Measurements from ENCODE around the gene AQP6. TPM values are rescaled to one million over a fixed set of nuclear protein-coding genes. Genes with fewer than 3 reads are reported as not detected.

Gene AQP6
- total and polyA plus RNA-seq, 10 of the 15 experiments (the other 5 are each of a cell fraction or from before 2014, with no cell fraction given), result not detected

GRCh38 chr12:49942921-49943624 lies 29.7 kb upstream of the AQP6 start:
- in situ Hi-C loops (cut with MboI) (no loop called here), intact Hi-C loops (cut with micrococcal nuclease; ENCODE audit: unreplicated experiment) (no loop called here)
- Histone ChIP-seq H3K27ac (ENCODE audit: control insufficient read depth, insufficient read depth) (no peak overlapping the region), H3K4me2 (ENCODE audit: control insufficient read depth, insufficient read depth) (no peak overlapping the region), H2AFZ (ENCODE audit: control insufficient read depth, low read depth, low read length) (no peak overlapping the region), H3K79me2 (ENCODE audit: control insufficient read depth, insufficient read depth, low read length) (no peaks in the 10 kb centered on the region), H3K36me3 (ENCODE audit: control insufficient read depth in 2 of 2, insufficient read depth in 2 of 2, low read length in 1 of 2) (no peaks in the 10 kb centered on the region), H4K20me1 (ENCODE audit: control insufficient read depth, insufficient read depth) (no peaks in the 10 kb centered on the region), H3K27me3 (replicated peaks in 1 of 2; ENCODE audit: control insufficient read depth in 2 of 2, insufficient read depth in 2 of 2, low read length in 1 of 2) (no peaks in the 10 kb centered on the region; a peak in 1 of 4 replicates), H3K4me3 (no peak overlapping the region), H3K9ac (ENCODE audit: control insufficient read depth, insufficient read depth, low read length) (no peak overlapping the region), H3K4me1 (ENCODE audit: control insufficient read depth, insufficient read depth, low read length) (no peaks in the 10 kb centered on the region), H3K9me3 (replicated peaks; ENCODE audit: control insufficient read depth, insufficient read depth, low read length) (no peaks in the 10 kb centered on the region)
- POLR2A ChIA-PET, result interaction anchor here (0.5 kb wide), 1 partner anchor 721 kb away, joined by 7 read pairs; no protein-coding TSS in a partner anchor
- CTCF ChIA-PET, result interaction anchor here (1.0 to 2.0 kb wide), 5 partner anchors 11 to 75 kb away, joined by 3 to 8 read pairs (median 3); no protein-coding TSS in a partner anchor
- TF ChIP-seq SMARCA5 (IDR thresholded peaks at IDR 0.05) (no peak), POLR2A (IDR thresholded peaks at IDR 0.05; ENCODE audit: low read depth, low read length) (no peak), ZNF24 (IDR thresholded peaks at IDR 0.05) (no peak), RELA (IDR thresholded peaks at IDR 0.05; ENCODE audit: borderline replicate concordance, partially characterized antibody) (no peak), JUNB (IDR thresholded peaks at IDR 0.05) (no peak), SIN3A (IDR thresholded peaks at IDR 0.05; ENCODE audit: low read depth, low read length) (no peak), MTA2 (IDR thresholded peaks at IDR 0.05; ENCODE audit: low read depth) (no peak), SP1 (IDR thresholded peaks at IDR 0.05; ENCODE audit: low read depth, low read length) (no peak)
- TF ChIP-seq, protein P1, sequence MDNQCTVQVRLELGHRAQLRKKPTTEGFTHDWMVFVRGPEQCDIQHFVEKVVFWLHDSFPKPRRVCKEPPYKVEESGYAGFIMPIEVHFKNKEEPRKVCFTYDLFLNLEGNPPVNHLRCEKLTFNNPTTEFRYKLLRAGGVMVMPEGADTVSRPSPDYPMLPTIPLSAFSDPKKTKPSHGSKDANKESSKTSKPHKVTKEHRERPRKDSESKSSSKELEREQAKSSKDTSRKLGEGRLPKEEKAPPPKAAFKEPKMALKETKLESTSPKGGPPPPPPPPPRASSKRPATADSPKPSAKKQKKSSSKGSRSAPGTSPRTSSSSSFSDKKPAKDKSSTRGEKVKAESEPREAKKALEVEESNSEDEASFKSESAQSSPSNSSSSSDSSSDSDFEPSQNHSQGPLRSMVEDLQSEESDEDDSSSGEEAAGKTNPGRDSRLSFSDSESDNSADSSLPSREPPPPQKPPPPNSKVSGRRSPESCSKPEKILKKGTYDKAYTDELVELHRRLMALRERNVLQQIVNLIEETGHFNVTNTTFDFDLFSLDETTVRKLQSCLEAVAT (IDR thresholded peaks at IDR 0.05), result no peak
- TF ChIP-seq, protein P2, sequence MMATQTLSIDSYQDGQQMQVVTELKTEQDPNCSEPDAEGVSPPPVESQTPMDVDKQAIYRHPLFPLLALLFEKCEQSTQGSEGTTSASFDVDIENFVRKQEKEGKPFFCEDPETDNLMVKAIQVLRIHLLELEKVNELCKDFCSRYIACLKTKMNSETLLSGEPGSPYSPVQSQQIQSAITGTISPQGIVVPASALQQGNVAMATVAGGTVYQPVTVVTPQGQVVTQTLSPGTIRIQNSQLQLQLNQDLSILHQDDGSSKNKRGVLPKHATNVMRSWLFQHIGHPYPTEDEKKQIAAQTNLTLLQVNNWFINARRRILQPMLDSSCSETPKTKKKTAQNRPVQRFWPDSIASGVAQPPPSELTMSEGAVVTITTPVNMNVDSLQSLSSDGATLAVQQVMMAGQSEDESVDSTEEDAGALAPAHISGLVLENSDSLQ (IDR thresholded peaks at IDR 0.05), result no peak
- TF ChIP-seq, protein P3, sequence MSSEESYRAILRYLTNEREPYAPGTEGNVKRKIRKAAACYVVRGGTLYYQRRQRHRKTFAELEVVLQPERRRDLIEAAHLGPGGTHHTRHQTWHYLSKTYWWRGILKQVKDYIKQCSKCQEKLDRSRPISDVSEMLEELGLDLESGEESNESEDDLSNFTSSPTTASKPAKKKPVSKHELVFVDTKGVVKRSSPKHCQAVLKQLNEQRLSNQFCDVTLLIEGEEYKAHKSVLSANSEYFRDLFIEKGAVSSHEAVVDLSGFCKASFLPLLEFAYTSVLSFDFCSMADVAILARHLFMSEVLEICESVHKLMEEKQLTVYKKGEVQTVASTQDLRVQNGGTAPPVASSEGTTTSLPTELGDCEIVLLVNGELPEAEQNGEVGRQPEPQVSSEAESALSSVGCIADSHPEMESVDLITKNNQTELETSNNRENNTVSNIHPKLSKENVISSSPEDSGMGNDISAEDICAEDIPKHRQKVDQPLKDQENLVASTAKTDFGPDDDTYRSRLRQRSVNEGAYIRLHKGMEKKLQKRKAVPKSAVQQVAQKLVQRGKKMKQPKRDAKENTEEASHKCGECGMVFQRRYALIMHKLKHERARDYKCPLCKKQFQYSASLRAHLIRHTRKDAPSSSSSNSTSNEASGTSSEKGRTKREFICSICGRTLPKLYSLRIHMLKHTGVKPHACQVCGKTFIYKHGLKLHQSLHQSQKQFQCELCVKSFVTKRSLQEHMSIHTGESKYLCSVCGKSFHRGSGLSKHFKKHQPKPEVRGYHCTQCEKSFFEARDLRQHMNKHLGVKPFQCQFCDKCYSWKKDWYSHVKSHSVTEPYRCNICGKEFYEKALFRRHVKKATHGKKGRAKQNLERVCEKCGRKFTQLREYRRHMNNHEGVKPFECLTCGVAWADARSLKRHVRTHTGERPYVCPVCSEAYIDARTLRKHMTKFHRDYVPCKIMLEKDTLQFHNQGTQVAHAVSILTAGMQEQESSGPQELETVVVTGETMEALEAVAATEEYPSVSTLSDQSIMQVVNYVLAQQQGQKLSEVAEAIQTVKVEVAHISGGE (CRISPR knock-in tag; IDR thresholded peaks at IDR 0.05), result no peak
- RAD21 ChIA-PET (ENCODE audit: unreplicated experiment), result no interaction called here
- BruUV-seq (replicated peaks), result no TSS peak
- FAIRE-seq (no peak), ATAC-seq (no peak), DNase-seq (ENCODE audit: low read depth, low spot score) (no peak)
- 36% methylated on average over 14 of the region's 14 CpGs for WGBS (ENCODE audit: insufficient coverage, insufficient replicate concordance, low lambda C conversion rate, missing lambda C conversion rate)
- SMC1A ChIA-PET (ENCODE audit: uncharacterized antibody, unreplicated experiment), result no interaction called here
